AG04449 (cell line): ENCODE measurements around the gene CCDC85A.
"Not testable (repeated sequence)": the region's sequence is repeated elsewhere in the genome, so short reads cannot be mapped to it uniquely, and the experiment has no call there.

ENCODE experiments used
- CTCF ChIA-PET: fragments of 350-600 bp; formaldehyde crosslinking; extraction: SDS; loops from one replicate; lab custom pipeline; 2021; ENCODE audit warnings: antibody characterized with exemption; lab: Yijun Ruan, JAX
- POLR2A ChIA-PET: fragments of 400-600, 350-600 bp; formaldehyde crosslinking; extraction: SDS; loops from one replicate; lab custom pipeline; 2020; ENCODE audit warnings: antibody characterized with exemption, inconsistent platforms; lab: Yijun Ruan, JAX
- DNase-seq: peaks from one replicate; pipeline ENCODE4 v3.0.0-alpha.2; 2010; ENCODE audit warnings: low read depth, low spot score
- H3K4me3 ChIP-seq: 2 replicates; pipeline ENCODE4 v1.5.1; 2011; ENCODE audit warnings: low read depth, mild to moderate bottlenecking, control low read depth, low read length
- CTCF ChIP-seq: IDR thresholded peaks from one replicate; pipeline ENCODE4 v1.5.1; 2011; ENCODE audit warnings: mild to moderate bottlenecking, moderate library complexity, low read length, control low read depth, inconsistent platforms; ENCODE audit not compliant: insufficient read depth; ENCODE audit errors: missing control alignments

CCDC85A gene

GRCh38 chr2:56183643-56184499 is at the start of gene CCDC85A:
TSS of gene CCDC85A (plus strand) at chr2:56183990. CDS start at chr2:56184625, 635 bp downstream.
- POLR2A ChIA-PET = no interaction called here
- CTCF ChIA-PET = interaction anchor here (0.7 to 5.3 kb wide), 50 partner anchors 10 to 1334 kb away, joined by 3 to 78 read pairs (median 4); no protein-coding TSS in a partner anchor

GRCh38 chr2:56134861-56135260 is 48.9 kb upstream of the CCDC85A start:
- DNase-seq = no peak
- no peak overlapping the region for H3K4me3 ChIP-seq
- CTCF ChIA-PET = interaction anchor here (1.2 to 2.3 kb wide), 2 partner anchors 57 to 60 kb away, joined by 3 to 7 read pairs; no protein-coding TSS in a partner anchor
- POLR2A ChIA-PET = no interaction called here
- TF ChIP-seq CTCF = no peak

More at GRCh38 chr2:56183643-56184499, at the start of gene CCDC85A:
- peak; percentile 94 for TF ChIP-seq CTCF
- H3K4me3 ChIP-seq = peak within 1 kb of the TSS; percentile 76
- no peak for DNase-seq

GRCh38 chr2:56142497-56143061 is 41.2 kb upstream of the CCDC85A start:
- POLR2A ChIA-PET, DNase-seq, H3K4me3 ChIP-seq: not testable (repeated sequence)
- CTCF ChIA-PET = interaction anchor here (1.2 to 2.0 kb wide), 2 partner anchors 9 to 12 kb away, joined by 3 to 9 read pairs; no protein-coding TSS in a partner anchor

GRCh38 chr2:56147907-56148306 is 35.9 kb upstream of the CCDC85A start:
- TF ChIP-seq CTCF = no peak
- ChIA-PET POLR2A (no interaction called here), CTCF (no interaction called here)
- no peak for DNase-seq
- no peak overlapping the region for H3K4me3 ChIP-seq

GRCh38 chr2:56148825-56149224 is 35.0 kb upstream of the CCDC85A start:
- no peak overlapping the region for H3K4me3 ChIP-seq
- ChIA-PET POLR2A (no interaction called here), CTCF (no interaction called here)
- DNase-seq = no peak
- no peak for TF ChIP-seq CTCF

- H3K4me3 ChIP-seq = no peak overlapping the region
- TF ChIP-seq CTCF = no peak
- ChIA-PET POLR2A (no interaction called here), CTCF (no interaction called here)
- no peak for DNase-seq
Measured at GRCh38 chr2:56151841-56152240, 31.9 kb upstream of the CCDC85A start.
